ENCODE data around the gene CD37.
"Not testable (repeated sequence)": the region's sequence is repeated elsewhere in the genome, so short reads cannot be mapped to it uniquely, and the experiment has no call there.

CD37 gene

DNA sequence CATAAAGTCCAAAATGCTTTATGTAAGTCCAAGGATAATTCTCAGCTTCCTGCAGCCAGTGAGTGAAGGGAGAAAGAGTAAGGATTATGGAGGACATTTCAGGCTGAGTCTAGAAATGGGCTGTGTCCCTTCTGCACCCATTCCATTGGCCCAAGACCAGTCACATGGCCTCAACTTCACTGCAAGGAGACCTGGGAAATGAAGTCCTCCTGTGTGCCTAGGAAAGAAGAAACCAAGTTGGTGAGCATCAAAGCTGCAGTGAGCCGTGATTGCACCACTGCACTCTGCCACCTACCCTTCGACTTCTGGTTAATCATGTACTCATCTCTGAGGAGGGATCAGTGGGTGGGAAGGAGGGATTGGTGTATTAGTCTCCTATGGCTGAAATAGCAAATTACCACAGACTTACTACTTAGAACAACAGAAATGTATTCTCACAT, 3.6 kb upstream of the CD37 start:
- DNase-seq = peak; percentile 31

DNA sequence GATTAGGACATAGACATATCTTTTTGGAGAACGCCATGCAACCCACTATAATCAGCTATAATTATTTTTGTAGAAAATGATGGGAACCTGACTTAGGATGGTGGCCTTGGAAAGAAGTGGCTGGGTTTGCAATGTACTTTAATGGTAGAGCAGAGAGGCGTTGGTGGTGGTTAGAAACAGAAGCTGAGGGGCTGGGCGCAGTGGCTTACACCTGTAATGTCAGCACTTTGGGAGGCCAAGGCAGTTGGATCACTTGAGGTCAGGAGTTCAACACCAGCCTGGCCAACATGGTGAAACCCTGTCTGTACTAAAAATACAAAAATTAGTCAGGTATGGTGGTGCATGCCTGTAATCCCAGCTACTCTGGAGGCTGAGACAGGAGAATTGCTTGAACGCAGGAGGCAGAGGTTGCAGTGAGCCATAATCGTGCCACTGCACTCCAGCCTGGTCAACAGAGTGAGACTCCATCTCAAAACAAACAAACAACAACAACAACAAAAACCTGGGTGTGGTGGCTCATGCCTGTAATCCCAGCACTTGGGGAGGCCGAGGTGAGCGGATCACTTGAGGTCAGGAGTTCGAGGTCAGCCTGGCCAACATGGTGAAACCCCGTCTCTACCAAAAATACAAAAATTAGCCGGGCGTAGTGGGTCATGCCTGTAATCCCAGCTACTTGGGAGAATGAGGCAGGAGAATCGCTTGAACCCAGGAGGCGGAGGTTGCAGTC, 2.4 kb upstream of the CD37 start:
- DNase-seq = not testable (repeated sequence)

DNA sequence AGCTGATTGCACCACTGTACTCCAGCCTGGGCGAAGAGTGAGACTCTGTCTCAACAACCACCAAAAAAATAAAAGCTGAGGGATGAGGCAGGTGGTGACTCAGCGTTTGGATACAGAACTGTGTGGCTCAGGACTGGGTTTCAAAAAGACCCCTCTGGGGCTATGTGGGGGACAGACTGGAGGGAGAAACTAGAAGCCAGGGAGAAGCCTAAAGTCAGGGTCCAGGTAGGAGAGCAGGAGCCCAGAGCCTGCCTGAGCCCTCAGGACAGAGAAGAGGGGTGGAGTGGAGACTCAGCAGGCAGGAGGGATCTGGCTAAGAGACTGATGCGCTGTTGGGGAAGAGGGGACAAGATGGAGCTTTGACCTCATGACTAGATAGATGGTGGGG, 1.8 kb upstream of the CD37 start:
- no peak for DNase-seq

DNA sequence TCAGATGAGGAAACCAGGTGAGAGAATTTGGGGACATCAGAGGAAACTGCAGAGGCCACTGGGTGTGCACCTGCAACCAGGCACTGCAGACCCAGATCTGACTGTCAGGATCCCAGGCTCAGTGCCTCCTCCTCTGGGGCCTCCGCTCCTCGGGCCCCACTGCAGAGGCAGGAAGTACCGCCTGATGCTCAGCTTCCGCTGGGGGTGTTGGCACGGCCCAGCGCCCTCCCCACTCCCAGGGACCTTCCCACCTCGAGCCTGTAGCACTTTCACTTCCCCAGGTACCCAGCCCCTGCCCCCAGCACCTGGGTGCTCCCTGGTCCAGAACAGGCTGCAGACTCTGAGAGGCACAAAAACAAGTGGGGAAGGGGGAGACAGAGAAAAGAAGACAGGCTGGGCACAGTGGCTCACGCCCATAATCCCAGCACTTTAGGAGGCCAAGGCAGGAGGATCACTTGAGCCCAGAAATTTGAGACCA, 1.4 kb upstream of the CD37 start:
- no peak for DNase-seq

DNA sequence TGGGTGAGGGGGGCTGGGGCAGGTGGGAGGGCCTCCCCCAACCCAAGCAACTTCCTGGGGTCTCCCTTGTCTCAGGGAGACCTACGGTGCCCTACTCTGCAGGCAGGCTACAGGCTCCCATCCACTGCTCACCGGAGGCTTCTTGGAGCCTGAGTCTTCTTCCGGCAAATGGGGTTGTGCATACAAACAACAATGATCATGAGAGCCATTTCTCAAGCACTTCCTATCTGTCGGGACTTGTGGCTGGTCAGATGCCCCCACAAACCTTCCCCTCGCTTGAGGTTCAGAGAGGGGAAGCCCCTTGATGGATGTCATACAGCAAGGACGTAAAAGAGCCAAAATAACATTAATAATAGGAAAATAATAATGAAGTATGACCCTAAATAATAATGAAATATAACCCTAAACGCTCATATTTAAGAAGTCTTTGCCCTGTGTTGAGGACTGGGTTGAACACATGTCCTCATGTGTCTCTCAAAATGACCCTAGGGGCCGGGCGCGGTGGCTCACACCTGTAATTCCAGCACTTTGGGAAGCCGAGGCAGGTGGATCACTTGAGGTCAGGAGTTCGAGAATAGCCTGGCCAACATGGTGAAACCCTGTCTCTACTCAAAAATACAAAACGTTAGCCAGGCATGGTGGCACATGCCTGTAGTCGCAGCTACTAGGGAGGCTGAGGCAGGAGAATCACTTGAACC, 727 bp downstream of the CD37 start:
- no peak for DNase-seq

DNA sequence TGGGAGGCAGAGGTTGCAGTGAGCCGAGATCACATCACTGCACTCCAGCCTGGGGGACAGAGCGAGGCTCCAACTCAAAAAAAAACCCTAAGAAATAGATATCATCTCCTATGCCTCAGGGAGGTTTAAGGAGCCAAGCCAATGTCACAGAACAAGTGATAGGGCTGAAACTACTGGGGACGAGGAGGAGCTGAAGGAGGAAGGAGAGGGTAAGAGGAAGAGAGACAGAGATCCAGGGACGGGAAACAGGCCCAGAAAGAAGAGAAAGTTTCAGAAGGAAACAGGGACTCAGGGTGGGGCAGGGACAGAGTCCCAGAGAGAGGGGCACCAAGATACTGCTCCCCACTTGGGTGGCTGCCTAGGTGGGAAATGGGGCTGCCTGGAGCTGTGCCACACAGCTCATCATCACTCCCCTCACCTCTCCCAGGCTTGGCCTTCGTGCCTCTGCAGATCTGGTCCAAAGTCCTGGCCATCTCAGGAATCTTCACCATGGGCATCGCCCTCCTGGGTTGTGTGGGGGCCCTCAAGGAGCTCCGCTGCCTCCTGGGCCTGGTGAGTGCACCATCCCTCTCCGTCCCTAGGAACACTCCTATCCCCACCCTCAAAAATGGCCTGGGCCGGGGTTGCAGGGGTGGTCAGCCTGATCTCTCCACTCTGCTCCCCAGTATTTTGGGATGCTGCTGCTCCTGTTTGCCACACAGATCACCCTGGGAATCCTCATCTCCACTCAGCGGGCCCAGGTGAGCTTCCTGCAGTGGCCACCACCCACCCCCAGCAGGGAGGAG, 1.5 kb downstream of the CD37 start:
- DNase-seq = no peak

DNA sequence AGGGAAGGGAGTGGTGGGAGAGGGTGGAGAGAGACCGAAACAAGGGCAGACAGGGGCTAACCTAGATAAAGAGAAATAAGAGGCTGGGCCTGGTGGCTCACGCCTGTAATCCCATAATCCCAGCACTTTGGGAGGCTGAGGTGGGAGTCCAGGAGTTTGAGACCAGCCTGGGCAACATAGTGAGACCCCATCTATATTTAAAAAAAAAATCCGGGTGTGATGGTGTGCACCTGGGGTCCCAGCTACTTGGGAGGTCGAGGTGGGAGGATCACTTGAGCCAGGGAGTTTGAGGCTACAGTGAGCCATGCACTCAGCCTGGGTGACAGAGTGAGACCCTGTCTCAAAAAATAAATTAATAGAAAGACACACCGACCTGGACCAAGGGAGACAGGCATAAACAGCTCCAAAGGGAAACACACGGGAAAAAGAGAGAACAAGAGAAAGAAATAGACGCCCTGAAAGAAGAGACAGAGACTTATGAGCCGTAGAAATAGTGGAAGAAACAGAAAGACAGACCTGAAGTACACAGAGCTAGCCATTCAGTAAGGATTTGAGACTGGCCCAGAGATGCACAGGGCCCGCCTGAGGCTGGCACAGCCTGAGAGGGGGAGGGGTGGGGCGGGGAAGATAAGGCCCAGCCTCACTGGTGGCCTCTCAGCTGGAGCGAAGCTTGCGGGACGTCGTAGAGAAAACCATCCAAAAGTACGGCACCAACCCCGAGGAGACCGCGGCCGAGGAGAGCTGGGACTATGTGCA, 2.2 kb downstream of the CD37 start:
- no peak for DNase-seq

DNA sequence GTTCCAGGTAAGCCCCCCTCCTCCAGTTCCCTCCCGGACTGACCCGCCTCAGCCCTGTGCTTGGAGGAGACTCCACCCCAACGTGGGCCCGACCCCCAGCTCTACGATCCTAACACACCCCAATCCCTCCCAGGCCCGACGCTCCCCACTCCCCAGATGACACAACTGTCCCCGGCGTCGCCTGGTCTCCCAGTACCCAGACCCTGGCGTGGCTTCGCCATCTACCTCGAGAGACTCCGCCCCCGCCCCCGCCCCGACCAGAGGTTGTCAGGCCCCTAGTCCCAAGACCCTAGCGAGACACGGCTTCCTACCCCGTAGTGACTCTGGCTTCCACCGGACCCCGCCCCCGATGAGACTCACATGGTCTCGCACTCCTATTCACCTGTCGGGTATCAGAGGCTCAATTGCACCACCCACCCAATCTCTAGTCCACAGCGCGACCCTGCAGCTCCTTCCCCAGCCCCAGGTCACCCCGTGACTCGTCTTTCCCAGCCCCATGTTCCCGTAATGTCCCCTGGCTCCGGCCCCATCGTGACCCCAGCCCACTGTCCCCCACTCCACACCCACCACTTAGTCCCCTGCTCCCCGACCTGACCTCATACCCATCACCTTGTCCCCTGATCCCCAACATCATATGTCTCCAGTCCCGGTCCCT, 2.9 kb downstream of the CD37 start:
- DNase-seq = no peak

DNA sequence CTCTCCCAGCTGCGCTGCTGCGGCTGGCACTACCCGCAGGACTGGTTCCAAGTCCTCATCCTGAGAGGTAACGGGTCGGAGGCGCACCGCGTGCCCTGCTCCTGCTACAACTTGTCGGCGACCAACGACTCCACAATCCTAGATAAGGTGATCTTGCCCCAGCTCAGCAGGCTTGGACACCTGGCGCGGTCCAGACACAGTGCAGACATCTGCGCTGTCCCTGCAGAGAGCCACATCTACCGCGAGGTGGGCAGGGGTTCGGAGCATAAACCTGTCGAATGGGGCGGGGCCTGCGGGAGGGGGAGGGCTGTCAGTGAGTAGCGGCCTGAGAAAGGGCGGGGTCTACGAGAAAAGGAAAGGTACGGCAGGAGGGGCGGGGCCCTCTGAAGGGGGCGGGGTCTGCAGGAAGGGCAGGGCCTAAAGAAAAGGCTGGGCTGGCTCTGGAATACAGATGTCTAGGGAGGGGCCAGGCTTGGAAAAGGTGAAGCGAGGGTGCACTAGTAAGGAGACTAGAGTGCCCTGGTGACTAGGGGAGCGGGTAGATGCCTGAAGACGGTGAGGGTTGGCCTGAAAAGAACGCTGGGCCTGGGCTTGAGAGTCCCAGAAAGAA, 3.6 kb downstream of the CD37 start:
- DNase-seq = peak; percentile 20

DNA sequence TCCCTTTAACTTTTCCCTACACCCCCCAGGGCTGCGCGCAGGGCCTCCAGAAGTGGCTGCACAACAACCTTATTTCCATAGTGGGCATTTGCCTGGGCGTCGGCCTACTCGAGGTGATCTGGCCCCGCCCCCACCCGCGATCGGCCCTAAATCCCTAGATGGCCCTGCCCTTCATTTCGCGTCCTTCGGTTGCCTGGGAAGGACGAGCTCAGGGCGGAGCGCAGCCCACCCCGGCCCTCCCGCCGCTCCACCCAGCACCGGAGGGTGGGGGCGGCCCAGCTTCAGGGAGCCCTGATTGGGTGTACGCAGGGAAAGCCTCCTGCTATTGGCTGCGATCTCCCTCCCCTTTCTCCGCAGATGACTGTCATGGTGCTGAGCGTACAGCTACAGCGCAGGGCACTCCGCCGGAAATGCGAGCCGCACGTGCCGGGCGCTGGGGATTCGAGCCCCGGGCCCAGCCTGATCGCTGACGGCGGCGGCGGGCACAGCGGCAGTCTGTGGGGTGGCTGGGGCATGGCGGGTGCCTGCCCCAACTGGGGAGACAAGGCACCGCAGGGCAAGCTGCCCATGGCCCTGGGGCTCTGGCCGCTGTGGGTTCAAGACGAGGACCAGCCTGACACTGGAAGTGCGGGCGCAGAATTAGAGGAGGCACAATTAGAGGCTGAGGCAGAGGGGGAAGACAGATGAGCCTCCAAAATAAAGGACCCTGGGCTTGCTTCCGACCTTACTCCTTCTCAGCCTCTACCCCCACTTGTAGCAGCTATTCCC, 4.3 kb downstream of the CD37 start:
- peak; percentile 83 for DNase-seq

DNA sequence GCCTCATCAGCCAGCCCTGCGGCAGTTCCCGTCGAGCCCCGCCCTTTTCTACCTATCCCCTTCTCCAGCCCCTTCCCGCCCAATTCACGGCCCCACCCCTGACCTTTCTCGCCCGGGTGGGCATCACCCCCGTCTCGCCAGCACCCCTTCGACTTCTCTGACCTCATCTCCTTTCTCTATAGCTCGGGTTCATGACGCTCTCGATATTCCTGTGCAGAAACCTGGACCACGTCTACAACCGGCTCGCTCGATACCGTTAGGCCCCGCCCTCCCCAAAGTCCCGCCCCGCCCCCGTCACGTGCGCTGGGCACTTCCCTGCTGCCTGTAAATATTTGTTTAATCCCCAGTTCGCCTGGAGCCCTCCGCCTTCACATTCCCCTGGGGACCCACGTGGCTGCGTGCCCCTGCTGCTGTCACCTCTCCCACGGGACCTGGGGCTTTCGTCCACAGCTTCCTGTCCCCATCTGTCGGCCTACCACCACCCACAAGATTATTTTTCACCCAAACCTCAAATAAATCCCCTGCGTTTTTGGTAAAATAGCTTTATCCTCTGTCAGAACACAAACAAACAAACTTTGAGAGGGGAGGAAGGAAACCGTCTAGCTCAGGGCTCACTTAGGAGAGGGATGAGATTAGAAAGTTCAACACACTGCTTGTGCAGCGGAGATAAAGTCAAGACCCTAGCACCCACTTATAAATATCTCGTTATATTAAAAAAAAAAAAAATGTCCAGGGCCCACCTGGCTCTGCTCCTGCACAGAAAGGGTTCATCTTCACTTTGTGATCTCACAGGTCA, 5.1 kb downstream of the CD37 start:
- no peak for DNase-seq

DNA sequence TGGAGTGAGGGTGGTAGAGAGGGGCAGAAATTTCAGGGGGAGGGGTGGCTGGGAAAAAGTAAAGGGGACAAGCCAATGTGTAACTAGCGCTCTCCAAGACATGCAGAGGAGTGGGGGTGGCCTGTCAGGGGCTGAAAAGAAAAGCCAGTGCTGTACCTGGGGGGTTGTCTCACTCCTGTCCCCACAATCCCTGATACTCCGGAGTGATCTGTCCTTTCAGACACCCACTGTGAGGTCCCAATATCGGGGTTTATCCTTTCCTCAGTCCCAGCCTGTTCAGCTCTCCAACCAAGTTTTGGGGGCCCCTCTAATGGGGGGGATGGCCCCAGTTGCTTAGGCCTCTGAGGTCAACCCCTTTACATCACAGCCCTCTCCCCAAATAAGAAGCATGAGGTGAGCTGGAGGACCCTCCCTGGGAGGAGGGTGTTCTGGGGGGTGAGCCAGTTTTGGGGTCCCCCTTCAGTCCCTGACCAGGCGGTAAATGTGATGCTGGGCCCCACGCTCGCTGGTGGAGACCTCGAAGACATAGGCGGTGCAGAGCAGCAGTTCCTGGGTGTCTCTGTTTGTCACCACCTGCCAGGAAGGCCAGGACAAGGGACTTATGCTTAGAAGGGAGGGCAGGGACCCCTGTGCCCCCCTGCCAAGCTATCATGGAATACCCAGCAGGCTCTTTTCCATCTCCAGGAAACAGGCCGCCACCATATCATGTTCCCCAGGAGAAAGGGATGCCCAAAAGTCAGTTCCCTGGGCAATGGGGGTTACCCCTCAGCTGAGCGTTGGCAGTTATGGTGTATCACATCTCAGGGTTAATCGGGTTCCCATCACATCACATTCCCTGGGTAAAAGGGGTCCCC, 5.9 kb downstream of the CD37 start:
- no peak for DNase-seq

DNA sequence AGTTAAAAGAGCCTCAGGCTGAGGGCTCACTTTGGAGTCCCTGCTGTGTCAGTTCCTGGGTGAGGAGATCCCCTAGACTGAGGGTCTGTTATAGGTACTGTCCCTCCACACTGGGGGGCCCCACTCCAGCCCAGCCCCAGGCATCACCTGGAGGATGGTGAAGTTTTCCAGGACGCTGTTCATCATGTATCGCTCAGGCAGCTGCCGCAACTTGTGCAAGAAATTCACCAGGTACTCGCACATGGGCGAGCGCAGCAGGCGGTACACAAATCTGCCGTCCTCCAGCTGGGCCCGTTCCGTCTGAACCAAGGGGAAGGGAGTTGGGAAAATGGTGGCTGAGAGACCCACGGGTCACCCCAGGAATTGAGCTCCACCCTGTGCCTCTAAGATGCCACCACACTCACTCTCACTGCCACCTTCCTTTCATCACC, 7.1 kb downstream of the CD37 start:
- no peak for DNase-seq

DNA sequence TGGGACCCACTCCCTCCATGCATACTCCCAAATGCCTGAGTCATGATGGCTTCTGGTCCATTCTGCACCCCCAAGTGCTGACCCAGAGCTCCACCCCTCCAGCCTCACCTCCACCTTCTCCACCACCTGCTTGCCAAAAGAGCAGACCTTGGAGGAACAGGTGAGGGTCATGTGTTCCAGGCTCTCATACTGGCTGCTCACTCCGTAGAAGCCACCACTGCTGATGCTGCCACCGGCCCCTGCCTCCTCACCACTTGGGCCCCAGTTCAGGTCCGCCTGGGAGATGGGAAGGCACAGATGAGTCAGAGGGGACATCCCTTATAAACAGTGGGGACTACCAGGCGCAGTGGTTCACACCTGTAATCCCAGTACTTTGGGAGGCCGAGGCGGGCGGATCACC, 7.9 kb downstream of the CD37 start:
- no peak for DNase-seq

DNA sequence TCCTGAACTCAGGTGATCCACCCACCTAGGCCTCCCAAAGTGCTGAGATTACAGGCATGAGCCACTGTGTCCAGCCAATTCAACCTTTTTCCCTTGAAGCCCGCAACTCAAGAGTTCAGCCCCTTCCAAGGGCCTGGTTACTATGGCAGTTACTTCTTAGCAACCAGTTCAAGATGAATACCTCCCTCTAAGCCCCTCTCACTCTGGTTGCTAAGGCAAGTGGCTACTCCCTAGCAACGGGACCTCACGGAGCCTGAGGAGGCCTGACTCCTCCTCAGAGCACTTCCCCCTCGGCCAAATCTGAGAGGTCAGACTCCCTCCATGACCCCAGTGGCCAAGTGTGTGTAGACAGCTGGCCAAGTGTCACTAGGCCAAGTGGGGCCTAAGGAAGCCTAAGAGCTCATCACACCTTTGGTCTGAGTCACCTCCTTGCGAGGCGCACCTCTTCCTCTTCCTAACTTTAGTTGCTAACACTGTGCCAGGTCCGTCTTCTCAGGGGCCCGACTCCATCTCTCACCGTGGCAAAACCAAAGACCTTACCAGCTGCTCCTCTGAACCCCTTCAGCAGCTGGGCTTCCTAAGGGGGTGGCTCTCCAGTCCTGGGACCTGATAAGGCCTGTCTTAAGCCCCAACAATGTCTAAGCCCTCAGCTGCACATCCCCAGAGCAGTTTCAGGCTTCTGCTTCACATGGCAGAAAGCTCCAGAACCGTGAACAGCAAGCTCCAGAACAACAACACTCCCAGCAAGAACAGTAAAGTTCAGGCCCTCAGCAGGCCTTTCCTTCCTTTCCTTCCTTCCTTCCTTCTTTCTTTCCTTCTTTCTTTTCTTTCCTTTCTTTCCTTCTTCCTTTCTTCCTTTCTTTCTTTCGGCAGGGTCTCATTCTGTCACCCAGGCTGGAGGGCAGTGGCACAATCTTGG, 9.6 kb downstream of the CD37 start:
- DNase-seq = no peak

DNA sequence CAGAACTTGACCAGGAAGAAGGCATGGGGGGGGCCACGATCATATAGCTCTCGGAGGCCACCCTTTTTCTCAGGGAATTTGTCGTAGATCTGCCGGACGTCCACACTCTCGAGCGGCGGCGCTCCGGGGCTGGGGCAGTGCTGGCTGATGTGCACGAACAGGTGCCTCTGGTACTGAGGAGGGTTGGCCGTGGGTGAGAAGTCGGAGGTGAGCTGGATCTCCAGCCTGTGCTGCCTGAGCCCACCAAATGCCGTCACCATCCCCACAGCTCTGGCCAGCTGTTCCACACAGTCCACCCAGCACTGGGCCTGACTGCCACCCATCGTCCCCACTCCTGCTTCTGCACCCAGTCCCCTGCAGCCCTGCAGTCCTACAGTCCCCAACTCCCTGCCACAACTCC, 12.0 kb downstream of the CD37 start:
- no peak for DNase-seq

DNA sequence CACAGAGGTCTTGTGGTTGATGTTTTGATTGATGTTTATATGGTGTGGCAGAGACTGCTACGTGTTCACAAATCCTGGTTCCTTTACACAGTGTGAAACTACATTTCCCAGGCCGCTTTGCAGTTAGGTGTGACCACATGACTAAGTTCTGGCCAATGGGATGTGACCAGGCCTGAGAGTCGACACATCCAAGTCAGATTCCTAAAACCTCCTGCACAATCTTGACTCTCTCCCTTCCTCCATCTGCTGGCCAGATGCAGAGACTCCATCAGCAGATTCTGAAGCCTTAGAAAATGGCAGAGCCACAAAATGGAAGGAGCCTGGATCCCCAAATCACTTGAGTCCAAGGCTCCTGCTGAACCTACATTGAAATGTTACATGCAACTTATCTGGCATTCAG, 12.6 kb downstream of the CD37 start:
- DNase-seq = peak; percentile 71

All from fibroblast of upper back skin (primary cell).